Dedifferentiated amniotic fluid mesenchymal stem cell (primary cell): Measurements from ENCODE around the gene ZCCHC18.

Source experiments
- DNase-seq: peaks from one replicate; pipeline ENCODE4 v3.0.0-alpha.2; 2016; ENCODE audit errors: extremely low spot score

The ZCCHC18 gene

DNA sequence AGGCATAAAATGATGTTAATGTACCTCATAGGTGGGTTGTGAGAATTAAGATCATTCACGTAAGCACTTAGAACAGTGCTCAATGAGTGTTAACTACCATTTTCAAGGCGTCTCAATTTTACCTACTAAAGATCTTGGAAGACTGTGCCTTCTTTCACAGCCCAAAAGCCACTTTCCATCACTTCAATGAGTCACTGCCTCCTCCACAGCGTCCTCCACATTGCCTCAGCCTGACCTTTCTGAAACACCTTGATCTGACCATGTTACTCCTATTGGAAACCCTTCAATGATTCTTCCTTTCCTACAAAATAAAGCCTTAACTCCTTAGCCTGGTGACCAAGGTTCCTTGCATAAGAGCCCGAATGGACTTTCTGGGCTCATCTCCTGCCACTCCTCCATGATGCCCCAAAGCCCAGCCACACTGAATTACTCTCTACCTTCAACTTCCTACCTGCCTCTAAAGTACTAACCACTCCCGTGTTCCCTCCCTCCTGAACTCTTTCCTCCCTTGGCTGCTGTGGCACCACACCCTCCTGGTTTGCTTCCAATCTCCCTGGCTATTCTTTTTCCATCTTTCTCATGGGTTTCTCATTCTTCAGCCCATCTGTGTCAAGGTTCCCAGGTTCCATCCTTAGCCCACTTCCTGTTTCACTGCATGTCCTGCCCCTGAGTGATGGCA is 22.4 kb downstream of the ZCCHC18 start:
- no peak for DNase-seq

DNA sequence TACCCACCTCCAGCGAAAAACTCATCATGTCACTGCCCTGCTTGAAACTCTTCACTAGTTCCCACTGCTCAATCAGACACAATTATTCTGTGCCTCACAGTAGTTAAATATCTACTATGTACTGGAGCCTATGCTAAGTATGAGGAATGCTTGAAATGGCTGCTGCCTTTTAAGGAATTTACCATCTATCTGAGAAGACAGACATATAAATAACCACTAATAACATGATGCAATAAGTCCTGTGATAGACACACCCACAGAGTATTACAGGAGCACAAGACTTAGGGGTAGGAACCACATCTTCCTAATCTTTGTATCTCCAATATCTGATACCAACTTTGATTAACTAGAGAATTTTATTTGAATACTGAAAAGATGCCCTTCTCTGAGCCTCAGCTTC is 23.4 kb downstream of the ZCCHC18 start:
- no peak for DNase-seq

DNA sequence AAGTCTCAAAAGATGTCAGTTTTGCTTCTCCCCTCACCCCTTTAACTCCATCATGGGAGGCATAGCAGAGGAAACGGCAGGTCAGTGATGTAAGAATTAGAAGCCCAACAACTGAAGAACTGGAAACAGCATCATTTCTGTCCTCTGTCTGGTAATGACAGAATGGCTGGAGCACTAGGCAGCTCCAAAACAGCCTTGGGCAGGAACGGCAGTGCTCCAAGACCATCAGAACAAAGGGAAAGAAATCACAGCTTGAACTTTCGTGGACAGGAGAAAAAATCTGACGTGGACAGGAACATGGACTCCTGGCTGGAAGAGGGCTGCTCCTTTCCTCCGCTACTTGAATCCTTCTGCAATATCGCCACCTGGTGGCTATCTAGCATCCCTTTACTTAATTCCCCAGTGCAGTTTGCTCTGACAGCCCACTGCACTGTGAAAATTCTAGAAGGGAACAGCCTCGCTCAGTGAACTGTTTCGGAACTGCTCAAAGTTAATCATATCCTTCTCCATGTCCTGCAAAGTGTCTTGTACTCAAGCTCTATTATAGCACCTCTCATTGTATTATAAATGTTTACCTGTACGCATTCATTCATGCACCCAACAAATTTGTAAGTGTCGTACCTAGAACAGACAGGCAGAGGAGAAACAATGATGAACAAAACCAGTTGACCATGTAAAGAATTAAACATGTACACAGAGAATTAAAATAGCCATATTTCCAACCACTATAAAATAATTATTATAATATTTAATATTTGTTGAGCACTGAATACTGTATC is 24.1 kb downstream of the ZCCHC18 start:
- DNase-seq: peak; percentile 80

DNA sequence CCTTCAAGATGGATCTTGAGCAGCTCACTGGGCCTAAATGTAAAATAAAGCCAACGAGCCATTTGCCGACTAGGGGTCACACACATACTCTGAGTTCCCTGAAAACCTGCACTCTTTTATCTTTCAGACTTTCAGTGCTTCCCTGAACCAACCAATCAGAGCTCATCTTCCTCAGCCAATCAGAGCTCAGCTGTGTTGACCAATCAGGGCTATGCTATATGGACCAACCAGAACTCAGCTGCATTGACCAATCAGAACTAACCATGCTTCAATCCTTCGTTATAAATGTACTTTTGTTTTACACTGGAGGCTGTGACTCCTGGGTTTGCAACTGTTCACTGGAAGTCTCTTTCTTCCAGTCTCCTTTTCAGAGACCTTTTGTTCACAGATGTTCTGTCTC is 25.2 kb downstream of the ZCCHC18 start:
- DNase-seq: no peak

DNA sequence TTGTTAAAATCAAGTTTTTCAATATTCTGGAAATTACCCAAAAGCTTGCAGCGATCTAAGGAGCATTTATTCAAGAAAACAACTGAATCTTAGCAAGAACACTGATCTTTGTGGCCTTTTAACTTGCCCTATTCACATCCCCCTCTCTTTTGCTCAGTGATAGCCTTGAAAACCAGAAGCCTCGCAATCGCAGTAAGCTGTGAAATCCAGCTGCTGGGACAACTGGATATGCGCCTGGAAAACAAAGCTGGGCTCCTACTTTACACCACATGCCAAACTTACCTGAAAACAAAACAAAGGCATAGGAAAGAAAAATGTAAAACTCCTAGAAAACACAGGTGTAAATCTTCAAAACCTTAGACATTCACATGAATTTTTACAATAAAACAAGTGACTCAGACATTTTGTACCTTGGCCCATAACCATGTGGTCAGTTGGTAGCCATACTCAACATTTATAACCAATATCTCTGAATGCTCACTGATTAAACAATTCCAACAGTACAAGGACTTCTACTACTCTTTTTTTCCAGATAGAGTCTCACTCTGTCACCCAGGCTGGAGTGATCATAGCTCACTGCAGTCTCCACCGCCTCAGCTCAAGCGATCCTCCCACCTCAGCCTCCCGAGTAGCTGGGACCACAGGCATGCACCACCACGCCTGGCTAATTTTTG is 28.9 kb downstream of the ZCCHC18 start:
- DNase-seq: no peak

DNA sequence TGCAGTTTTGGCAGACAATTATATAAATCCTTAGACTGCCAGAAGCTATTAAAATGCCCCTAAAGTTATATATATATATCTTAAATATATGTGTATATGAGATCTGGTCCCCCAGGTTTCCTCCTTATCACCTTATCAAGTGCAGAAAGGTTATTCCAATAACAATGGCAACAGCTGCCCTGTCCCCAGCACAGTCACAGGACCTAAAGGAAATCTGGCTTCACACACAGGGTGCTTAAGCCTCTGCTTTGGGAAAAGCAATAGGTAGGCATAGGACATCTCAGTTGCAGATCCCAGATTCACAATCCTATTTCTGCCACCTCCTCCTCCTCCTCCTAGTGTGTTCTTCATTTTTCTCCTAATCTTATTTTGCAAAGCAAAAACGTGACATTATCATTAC is 38.7 kb downstream of the ZCCHC18 start:
- DNase-seq: no peak

DNA sequence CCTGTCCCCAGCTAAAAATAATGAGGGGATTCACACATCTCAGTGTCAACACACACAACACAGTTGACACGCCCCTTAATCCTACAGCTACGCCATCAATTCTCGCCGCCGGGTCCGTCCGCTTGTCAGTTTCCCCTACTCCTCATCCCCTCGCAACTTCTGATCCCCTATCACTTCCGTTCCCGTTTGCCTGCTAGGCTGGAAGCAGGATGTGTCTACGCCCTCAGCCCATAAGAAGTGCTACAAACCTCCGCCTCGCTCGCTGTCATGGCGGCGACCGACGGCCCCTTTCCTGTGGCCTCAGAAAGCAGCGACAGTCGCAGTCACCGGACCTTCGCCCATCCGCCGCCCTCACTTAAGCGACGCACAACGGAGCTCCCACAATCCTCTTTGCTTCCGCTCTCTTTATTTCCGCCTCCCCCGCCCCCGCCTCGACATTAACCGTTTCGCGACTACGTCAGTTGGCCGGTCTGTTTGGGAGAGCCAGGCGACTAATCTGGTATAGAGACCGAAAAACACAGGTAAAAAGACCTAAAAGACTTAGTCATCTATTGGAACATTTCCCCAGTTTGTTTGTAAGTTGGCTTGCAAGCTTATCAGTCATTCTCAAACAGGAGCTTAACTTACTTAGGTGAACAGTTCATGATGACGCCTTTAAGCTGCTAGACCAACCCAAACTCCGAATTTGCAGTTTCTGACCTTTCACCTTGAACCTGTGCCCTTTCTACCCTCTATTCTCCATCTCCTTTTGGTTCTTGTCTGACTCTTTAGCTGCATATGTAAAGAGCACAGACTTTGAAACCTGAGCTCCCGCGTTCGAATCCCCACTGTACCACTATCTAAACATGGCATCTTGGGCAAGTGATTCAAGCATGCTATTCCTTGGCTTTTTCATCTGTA is 44.6 kb downstream of the ZCCHC18 start, which contains the start of gene SLC25A53:
SLC25A53 (minus strand) TSS at position 380 of the 900 bp plus-strand sequence. CDS start 51,752 bp downstream, outside the sequence.
- DNase-seq: peak; percentile 75
